Astrocyte of the spinal cord (primary cell): ENCODE measurements around the gene KANK2.
A peak's percentile ranks its signal among the peaks of the same experiment; 100 is the strongest.
"Not testable (repeated sequence)": the region's sequence is repeated elsewhere in the genome, so short reads cannot be mapped to it uniquely, and the experiment has no call there.

Experiments used
- DNase-seq: peaks from one replicate; pipeline ENCODE4 v3.0.0; 2011; ENCODE audit warnings: low read depth, low spot score
- H3K4me3 ChIP-seq: 2 replicates; pipeline ENCODE4 v1.5.1; 2011; ENCODE audit warnings: low read depth, mild to moderate bottlenecking, low read length, moderate library complexity
- in situ Hi-C: cut with HindIII; loops from 2 replicates; pipeline ENCODE4 v1.10.0; 2017; ENCODE audit warnings: low sequenced_read_pairs
- TF ChIP-seq, protein P1 (sequence below): IDR thresholded peaks from 2 replicates; pipeline ENCODE4 v1.5.1; 2012; ENCODE audit warnings: low read depth, mild to moderate bottlenecking, low read length, inconsistent platforms

Gene KANK2

DNA sequence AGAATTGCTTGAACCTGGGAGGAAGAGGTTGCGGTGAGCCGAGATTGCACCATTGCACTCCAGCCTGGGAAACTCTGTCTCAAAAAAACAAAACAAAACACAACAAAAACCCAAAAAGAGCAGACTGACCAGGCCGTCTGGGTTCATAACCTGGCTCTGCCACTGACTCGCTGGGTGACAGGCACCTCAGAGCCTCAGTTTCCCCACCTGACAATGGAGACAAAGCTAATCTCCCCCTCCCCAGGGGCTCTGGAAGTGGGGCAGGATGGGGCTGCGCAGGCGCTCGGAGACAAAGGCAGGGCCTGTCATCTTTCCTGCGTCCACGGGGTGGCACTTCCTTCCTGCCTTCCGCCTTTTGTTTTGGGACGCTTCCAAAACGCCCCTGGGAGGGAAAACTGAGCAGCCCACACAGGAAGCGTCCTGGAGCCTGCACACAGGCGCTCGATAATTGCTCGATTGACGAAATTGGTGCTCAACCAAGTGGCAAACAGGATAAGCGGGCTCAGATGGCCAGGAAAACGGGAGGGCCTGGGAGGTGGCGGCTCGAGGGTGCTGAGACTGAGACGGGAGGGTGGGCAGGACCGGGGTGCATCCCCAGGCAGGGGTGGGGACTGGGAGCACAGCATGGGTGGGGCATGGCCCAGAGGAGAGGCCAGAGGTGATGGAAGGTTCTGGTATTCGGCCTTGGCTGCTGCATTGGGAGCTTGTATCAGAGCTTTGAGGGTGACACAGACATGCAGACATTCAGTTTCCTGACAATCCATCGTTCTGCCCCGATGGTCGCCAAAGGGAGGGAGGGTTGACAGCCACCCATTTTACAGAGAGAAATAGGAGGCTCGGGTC lies 59.6 kb downstream of the KANK2 start:
- TF ChIP-seq, protein P1, sequence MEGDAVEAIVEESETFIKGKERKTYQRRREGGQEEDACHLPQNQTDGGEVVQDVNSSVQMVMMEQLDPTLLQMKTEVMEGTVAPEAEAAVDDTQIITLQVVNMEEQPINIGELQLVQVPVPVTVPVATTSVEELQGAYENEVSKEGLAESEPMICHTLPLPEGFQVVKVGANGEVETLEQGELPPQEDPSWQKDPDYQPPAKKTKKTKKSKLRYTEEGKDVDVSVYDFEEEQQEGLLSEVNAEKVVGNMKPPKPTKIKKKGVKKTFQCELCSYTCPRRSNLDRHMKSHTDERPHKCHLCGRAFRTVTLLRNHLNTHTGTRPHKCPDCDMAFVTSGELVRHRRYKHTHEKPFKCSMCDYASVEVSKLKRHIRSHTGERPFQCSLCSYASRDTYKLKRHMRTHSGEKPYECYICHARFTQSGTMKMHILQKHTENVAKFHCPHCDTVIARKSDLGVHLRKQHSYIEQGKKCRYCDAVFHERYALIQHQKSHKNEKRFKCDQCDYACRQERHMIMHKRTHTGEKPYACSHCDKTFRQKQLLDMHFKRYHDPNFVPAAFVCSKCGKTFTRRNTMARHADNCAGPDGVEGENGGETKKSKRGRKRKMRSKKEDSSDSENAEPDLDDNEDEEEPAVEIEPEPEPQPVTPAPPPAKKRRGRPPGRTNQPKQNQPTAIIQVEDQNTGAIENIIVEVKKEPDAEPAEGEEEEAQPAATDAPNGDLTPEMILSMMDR: peak; percentile 82
- DNase-seq: peak; percentile 89
- in situ Hi-C loops: no loop called here
- no peak overlapping the region for H3K4me3 ChIP-seq

DNA sequence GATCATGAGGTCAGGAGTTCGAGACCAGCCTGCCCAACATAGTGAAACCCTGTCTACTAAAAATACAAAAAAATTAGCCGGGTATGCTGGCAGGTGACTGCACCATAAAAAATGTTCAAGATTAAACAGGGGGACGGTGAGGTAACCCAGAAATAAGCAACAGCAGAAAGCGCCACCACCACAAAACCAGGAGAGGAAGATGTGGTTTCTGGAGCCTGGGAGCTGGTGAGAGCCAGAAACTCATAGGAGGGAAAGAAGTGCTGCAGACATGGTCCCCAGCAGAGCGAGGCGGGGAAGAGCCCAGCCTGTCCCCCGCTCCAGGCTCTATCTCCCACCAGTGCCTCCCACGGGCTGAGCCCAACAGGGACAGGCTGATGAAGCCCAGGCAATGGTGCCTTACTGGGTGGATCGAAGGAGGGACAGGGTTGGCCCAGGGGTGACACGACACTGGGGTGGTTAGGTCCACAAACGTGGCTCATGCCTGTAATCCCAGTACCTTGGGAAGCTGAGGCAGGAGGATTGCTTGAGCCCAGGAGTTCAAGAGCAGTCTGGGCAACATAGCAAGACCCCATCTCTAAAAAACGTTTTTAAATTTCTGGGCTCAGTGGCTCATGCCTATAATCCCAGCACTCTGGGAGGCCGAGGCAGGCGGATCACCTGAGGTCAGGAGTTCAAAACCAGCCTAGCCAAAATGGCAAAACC lies 60.8 kb downstream of the KANK2 start:
- TF ChIP-seq, protein P1: no peak
- in situ Hi-C loops: no loop called here
- no peak for DNase-seq
- H3K4me3 ChIP-seq: no peak overlapping the region

DNA sequence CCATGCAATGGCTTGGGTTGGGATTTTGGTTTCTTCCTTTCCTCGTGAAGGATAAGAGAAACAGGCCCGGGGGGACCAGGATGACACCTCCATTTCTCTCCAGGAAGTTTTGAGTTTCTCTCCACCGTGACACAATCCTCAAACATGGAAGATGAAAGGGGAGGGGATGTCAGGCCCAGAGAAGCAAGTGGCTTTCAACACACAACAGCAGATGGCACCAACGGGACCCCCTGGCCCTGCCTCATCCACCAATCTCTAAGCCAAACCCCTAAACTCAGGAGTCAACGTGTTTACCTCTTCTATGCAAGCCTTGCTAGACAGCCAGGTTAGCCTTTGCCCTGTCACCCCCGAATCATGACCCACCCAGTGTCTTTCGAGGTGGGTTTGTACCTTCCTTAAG lies 65.9 kb downstream of the KANK2 start:
- DNase-seq: no peak
- in situ Hi-C loops: no loop called here
- no peak overlapping the region for H3K4me3 ChIP-seq
- TF ChIP-seq, protein P1: no peak

DNA sequence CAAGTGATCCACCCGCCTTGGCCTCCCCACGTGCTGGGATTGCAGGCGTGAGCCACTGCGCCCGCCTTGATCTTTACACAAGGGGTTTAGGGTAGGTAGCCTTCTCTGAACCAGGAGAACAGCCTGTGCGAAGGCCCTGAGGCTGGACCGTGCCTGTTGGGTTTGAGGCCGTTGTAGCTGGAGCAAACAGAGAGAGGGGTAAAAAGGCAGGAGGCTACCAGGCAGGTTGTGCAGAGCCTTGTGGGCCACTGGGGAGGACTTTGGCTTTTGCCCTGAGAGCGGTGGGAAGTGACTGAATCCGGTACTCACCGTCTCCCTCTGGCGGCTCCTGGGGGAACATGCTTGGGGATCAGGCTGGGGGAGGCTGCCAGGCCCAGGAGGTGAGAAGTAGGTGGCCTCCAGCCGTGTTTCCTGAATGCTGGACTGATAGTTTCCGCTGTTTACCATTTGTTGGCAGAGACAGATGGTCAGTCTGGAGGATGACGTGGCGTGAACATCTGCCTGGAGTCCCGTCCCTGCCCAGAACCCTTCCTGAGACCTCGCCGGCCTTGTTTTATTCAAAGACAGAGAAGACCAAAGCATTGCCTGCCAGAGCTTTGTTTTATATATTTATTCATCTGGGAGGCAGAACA lies 66.4 kb downstream of the KANK2 start:
- in situ Hi-C loops: no loop called here
- no peak overlapping the region for H3K4me3 ChIP-seq
- DNase-seq: peak; percentile 58
- TF ChIP-seq, protein P1: peak; percentile 93

DNA sequence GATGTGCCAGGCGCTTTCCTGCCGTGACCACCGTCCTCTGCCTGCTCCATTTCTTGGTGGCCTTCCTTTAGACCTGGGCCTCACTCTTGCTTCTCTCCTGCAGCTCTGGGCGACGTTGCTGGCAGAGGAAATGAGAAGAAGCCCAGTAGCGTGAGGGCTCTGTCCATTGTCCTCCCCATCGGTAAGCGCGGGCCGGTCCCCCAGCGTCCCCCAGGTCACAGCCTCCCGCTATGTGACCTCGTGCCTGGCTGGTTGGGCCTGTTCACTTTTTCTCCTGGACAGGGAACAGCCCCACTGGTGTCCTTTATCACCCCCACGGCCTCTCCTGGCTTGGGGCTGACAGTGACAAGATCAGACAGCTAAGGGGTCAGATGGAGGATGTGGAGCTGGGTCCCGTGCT lies 69.4 kb downstream of the KANK2 start:
- DNase-seq: no peak
- TF ChIP-seq, protein P1: no peak
- H3K4me3 ChIP-seq: no peak overlapping the region
- in situ Hi-C loops: no loop called here

DNA sequence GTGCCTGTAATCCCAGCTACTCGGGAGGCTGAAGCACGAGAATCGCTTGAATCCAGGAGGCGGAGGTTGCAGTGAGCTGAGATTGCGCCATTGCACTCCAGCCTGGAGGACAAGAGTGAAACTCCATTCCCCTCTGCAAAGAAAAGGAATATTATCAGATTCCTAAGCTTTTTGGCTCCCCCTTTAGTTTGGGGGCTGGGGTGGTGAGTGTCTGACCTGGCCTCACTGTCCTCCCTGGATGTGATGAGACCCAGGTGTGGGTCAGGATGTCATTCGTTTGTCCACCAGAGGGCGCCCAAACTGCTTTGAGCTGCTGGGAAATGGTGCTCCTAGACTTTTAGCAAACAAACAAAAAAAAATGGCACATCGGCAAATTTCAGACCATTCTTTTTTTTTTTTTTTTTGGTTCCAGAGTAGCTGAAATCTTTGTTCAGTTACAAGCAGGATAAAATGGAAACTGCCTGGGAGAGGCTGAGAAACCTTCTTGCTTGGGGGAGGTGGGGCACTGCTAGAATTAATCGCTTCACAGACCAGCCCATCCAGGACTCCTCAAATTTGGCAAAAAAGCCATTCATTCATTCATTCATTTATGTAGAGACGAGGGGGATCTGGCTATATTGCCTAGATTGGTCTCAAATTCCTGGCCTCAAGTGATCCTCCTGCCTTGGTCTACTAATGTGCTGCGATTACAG lies 71.2 kb downstream of the KANK2 start:
- in situ Hi-C loops: no loop called here
- DNase-seq: peak; percentile 56

DNA sequence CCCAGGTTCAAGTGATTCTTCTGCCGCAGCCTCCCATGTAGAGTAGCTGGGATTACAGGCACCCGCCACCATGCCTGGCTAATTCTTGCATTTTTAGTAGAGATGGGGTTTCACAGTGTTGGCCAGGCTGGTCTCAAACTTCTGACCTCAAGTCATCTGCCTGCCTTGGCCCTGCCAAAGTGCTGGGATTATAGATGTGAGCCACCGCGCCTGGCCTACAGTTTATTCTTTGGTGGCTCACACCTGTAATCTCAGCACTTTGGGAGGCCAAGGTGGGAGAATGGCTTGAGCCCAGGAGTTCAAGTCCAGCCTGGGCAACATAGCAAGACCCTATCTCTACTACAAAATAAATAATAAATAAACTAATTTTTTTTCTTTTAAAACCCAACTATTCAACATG lies 73.2 kb downstream of the KANK2 start:
- in situ Hi-C loops, H3K4me3 ChIP-seq: not testable (repeated sequence)

More for the DNA sequence above, 71.2 kb downstream of the KANK2 start:
- TF ChIP-seq, protein P1: peak; percentile 83
- H3K4me3 ChIP-seq: no peak overlapping the region

More for the DNA sequence above, 73.2 kb downstream of the KANK2 start:
- not testable (repeated sequence) for DNase-seq
